HEK293 (cell line): Measurements from ENCODE around the gene MTMR10.

Experiments
- CTCF ChIA-PET: fragments of 350-600 bp; formaldehyde crosslinking; extraction: SDS; loops from one replicate; lab custom pipeline; 2021; ENCODE audit warnings: antibody characterized with exemption; lab: Yijun Ruan, JAX
- POLR2A ChIA-PET: fragments of 300-600 bp; formaldehyde crosslinking; extraction: SDS; loops from one replicate; lab custom pipeline; 2020; ENCODE audit warnings: antibody characterized with exemption, inconsistent platforms; lab: Yijun Ruan, JAX
- H3K27ac ChIP-seq: fragments of 200-500 bp; sonication (Bioruptor generic); 2 replicates; pipeline ENCODE4 v1.5.1; 2014; ENCODE audit warnings: low read depth, low read length, control low read depth, inconsistent platforms; ENCODE audit errors: extremely low read depth
- H3K36me3 ChIP-seq, 2 experiments: fragments of 200-500 bp in 1 of 2; sonication (Bioruptor generic) in 1 of 2; 1 replicate in 1 of 2; 2 replicates in 1 of 2; pipeline ENCODE4 v1.5.1; 2014 to 2017; ENCODE audit warnings: inconsistent platforms in 2 of 2, low read length in 2 of 2; ENCODE audit not compliant: control insufficient read depth in 2 of 2, insufficient read depth in 1 of 2
- H3K4me1 ChIP-seq: fragments of 200-500 bp; sonication (Bioruptor generic); 2 replicates; pipeline ENCODE4 v1.5.1; 2014; ENCODE audit warnings: mild to moderate bottlenecking, low read length, inconsistent platforms; ENCODE audit not compliant: control insufficient read depth, insufficient read depth
- H3K4me3 ChIP-seq: 2 replicates; pipeline ENCODE4 v1.5.1; 2011; ENCODE audit warnings: low read depth, mild to moderate bottlenecking, control low read depth, low read length, moderate library complexity
- H3K9me3 ChIP-seq: fragments of 200-500 bp; sonication (Bioruptor generic); 2 replicates; pipeline ENCODE4 v1.5.1; 2014; ENCODE audit warnings: low read depth, low read length, inconsistent platforms; ENCODE audit not compliant: control insufficient read depth, insufficient read depth
- HIC1 ChIP-seq: fragments of 450-650 bp; formaldehyde crosslinking; IDR thresholded peaks from 2 replicates; pipeline ENCODE4 v1.5.1; 2016; ENCODE audit warnings: missing biosample characterization, missing genetic modification characterization
- MZF1 ChIP-seq: fragments of 450-650 bp; formaldehyde crosslinking; IDR thresholded peaks from 2 replicates; pipeline ENCODE4 v1.5.1; 2017; ENCODE audit warnings: missing biosample characterization, missing genetic modification characterization, borderline replicate concordance
- PRDM1 ChIP-seq: fragments of 450-650 bp; formaldehyde crosslinking; IDR thresholded peaks from 2 replicates; pipeline ENCODE4; 2016; ENCODE audit warnings: missing biosample characterization, missing genetic modification characterization
- PRDM6 ChIP-seq: fragments of 450-650 bp; formaldehyde crosslinking; IDR thresholded peaks from 2 replicates; pipeline ENCODE4 v1.5.1; 2017; ENCODE audit warnings: missing biosample characterization, missing genetic modification characterization
- TSHZ1 ChIP-seq: fragments of 450-650 bp; formaldehyde crosslinking; IDR thresholded peaks from 2 replicates; pipeline ENCODE4 v1.5.1; 2016; ENCODE audit warnings: missing biosample characterization, missing genetic modification characterization, borderline replicate concordance
- ZNF132 ChIP-seq: fragments of 450-650 bp; formaldehyde crosslinking; IDR thresholded peaks from 2 replicates; pipeline ENCODE4 v1.5.1; 2017; ENCODE audit warnings: missing biosample characterization, missing genetic modification characterization, borderline replicate concordance
- ZNF140 ChIP-seq: fragments of 450-650 bp; formaldehyde crosslinking; IDR thresholded peaks from 2 replicates; pipeline ENCODE4 v1.5.1; 2016; ENCODE audit warnings: missing biosample characterization, missing genetic modification characterization
- ZNF16 ChIP-seq: fragments of 450-650 bp; formaldehyde crosslinking; IDR thresholded peaks from 2 replicates; pipeline ENCODE4 v1.5.1; 2016; ENCODE audit warnings: low read depth, missing biosample characterization, missing genetic modification characterization
- ZNF18 ChIP-seq: fragments of 450-650 bp; formaldehyde crosslinking; IDR thresholded peaks from 2 replicates; pipeline ENCODE4 v1.5.1; 2016; ENCODE audit warnings: missing biosample characterization, missing genetic modification characterization
- ZNF184 ChIP-seq: fragments of 450-650 bp; IDR thresholded peaks from 2 replicates; pipeline ENCODE4 v1.5.1; 2018; ENCODE audit warnings: missing biosample characterization, mild to moderate bottlenecking, missing genetic modification characterization
- ZNF2 ChIP-seq: fragments of 450-650 bp; formaldehyde crosslinking; IDR thresholded peaks from 2 replicates; pipeline ENCODE4 v1.5.1; 2016; ENCODE audit warnings: missing biosample characterization, missing genetic modification characterization
- ZNF239 ChIP-seq: fragments of 450-650 bp; formaldehyde crosslinking; IDR thresholded peaks from 2 replicates; pipeline ENCODE4 v1.5.1; 2016; ENCODE audit warnings: missing biosample characterization, missing genetic modification characterization
- ZNF350 ChIP-seq: fragments of 450-650 bp; formaldehyde crosslinking; IDR thresholded peaks from 2 replicates; pipeline ENCODE4 v1.5.0; 2017; ENCODE audit warnings: missing biosample characterization, mild to moderate bottlenecking, missing genetic modification characterization
- ZNF398 ChIP-seq: fragments of 450-650 bp; formaldehyde crosslinking; IDR thresholded peaks from 2 replicates; pipeline ENCODE4 v1.5.1; 2017; ENCODE audit warnings: missing biosample characterization, missing genetic modification characterization
- ZNF521 ChIP-seq: fragments of 450-650 bp; formaldehyde crosslinking; IDR thresholded peaks from 2 replicates; pipeline ENCODE4 v1.5.1; 2017; ENCODE audit warnings: missing biosample characterization, mild to moderate bottlenecking, missing genetic modification characterization
- ZNF571 ChIP-seq: fragments of 450-650 bp; formaldehyde crosslinking; IDR thresholded peaks from 2 replicates; pipeline ENCODE4 v1.5.0; 2017; ENCODE audit warnings: missing biosample characterization, missing genetic modification characterization
- ZNF670 ChIP-seq: fragments of 450-650 bp; formaldehyde crosslinking; IDR thresholded peaks from 2 replicates; pipeline ENCODE4 v1.5.1; 2016; ENCODE audit warnings: missing biosample characterization, missing genetic modification characterization, low read depth
- ZNF768 ChIP-seq: fragments of 450-650 bp; formaldehyde crosslinking; IDR thresholded peaks from 2 replicates; pipeline ENCODE4 v1.5.1; 2018; ENCODE audit warnings: missing biosample characterization, mild to moderate bottlenecking, missing genetic modification characterization
- ZSCAN18 ChIP-seq: fragments of 450-650 bp; formaldehyde crosslinking; IDR thresholded peaks from 2 replicates; pipeline ENCODE4 v1.5.1; 2016; ENCODE audit warnings: missing biosample characterization, missing genetic modification characterization
- ZSCAN30 ChIP-seq: fragments of 450-650 bp; IDR thresholded peaks from 2 replicates; pipeline ENCODE4 v1.5.1; 2018; ENCODE audit warnings: missing biosample characterization, mild to moderate bottlenecking, missing genetic modification characterization, moderate library complexity
- ZSCAN5A ChIP-seq: fragments of 450-650 bp; formaldehyde crosslinking; IDR thresholded peaks from 2 replicates; pipeline ENCODE4 v1.5.1; 2016; ENCODE audit warnings: missing biosample characterization, missing genetic modification characterization
- ZXDB ChIP-seq: fragments of 450-650 bp; formaldehyde crosslinking; IDR thresholded peaks from 2 replicates; pipeline ENCODE4 v1.5.1; 2016; ENCODE audit warnings: missing biosample characterization, missing genetic modification characterization

Gene MTMR10

GRCh38 chr15:30933293-30933692 is 58.1 kb downstream of the MTMR10 start:
- no peaks in the 10 kb centered on the region for H3K9me3 ChIP-seq
- ChIA-PET POLR2A (no interaction called here), CTCF (interaction anchor here (0.6 kb wide), 1 partner anchor 31 kb away, joined by 3 read pairs; no protein-coding TSS in a partner anchor)
- no peak overlapping the region for H3K4me3 ChIP-seq
- H3K4me1 ChIP-seq: no peaks in the 10 kb centered on the region
- peaks cover 14 to 63% of the 10 kb centered on the region in 2 experiments; a peak in 2 of 3 replicates for H3K36me3 ChIP-seq
- H3K27ac ChIP-seq: no peak overlapping the region
- TF ChIP-seq PRDM1 (tag by site-specific recombination): no peak
- TF ChIP-seq ZNF140 (tag by site-specific recombination): no peak
- TF ChIP-seq TSHZ1 (tag by site-specific recombination): no peak
- TF ChIP-seq ZNF670: no peak
- TF ChIP-seq HIC1 (tag by site-specific recombination): no peak
- no peak for TF ChIP-seq ZSCAN30 (tag by site-specific recombination)
- no peak for TF ChIP-seq ZNF571
- no peak for TF ChIP-seq ZNF132 (tag by site-specific recombination)
- no peak for TF ChIP-seq ZNF398 (tag by site-specific recombination)
- TF ChIP-seq, all 188 proteins: peak for 0

GRCh38 chr15:30930422-30930821 is 61.0 kb downstream of the MTMR10 start:
- peaks cover 5 to 70% of the 10 kb centered on the region in 2 experiments; a peak in 2 of 3 replicates for H3K36me3 ChIP-seq
- H3K9me3 ChIP-seq: no peaks in the 10 kb centered on the region
- ChIA-PET CTCF (no interaction called here), POLR2A (no interaction called here)
- no peak overlapping the region for H3K4me3 ChIP-seq
- H3K27ac ChIP-seq: no peak overlapping the region
- H3K4me1 ChIP-seq: no peaks in the 10 kb centered on the region
- TF ChIP-seq ZXDB (tag by site-specific recombination): no peak
- TF ChIP-seq ZNF768: no peak
- TF ChIP-seq ZNF184 (tag by site-specific recombination): no peak
- no peak for TF ChIP-seq PRDM6 (tag by site-specific recombination)
- TF ChIP-seq ZNF2 (tag by site-specific recombination): no peak
- no peak for TF ChIP-seq ZNF239 (tag by site-specific recombination)
- no peak for TF ChIP-seq ZNF350 (tag by site-specific recombination)
- no peak for TF ChIP-seq MZF1 (tag by site-specific recombination)
- TF ChIP-seq ZNF16 (tag by site-specific recombination): no peak
- no peak for TF ChIP-seq ZNF521 (tag by site-specific recombination)
- TF ChIP-seq ZSCAN5A (tag by site-specific recombination): no peak
- TF ChIP-seq ZSCAN18 (tag by site-specific recombination): no peak
- TF ChIP-seq ZNF18 (tag by site-specific recombination): no peak
